Stimulated activated CD4-positive, alpha-beta T cell treated with anti-CD3 and anti-CD28 coated beads, Interleukin-4, amount 100 ng/mL, for 1 hour (primary cell): ENCODE data around the gene CENPT.

ENCODE experiments used
- DNase-seq: peaks from one replicate; pipeline ENCODE4 v3.0.0-alpha.2; 2020

CENPT gene, protein sequence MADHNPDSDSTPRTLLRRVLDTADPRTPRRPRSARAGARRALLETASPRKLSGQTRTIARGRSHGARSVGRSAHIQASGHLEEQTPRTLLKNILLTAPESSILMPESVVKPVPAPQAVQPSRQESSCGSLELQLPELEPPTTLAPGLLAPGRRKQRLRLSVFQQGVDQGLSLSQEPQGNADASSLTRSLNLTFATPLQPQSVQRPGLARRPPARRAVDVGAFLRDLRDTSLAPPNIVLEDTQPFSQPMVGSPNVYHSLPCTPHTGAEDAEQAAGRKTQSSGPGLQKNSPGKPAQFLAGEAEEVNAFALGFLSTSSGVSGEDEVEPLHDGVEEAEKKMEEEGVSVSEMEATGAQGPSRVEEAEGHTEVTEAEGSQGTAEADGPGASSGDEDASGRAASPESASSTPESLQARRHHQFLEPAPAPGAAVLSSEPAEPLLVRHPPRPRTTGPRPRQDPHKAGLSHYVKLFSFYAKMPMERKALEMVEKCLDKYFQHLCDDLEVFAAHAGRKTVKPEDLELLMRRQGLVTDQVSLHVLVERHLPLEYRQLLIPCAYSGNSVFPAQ

DNA sequence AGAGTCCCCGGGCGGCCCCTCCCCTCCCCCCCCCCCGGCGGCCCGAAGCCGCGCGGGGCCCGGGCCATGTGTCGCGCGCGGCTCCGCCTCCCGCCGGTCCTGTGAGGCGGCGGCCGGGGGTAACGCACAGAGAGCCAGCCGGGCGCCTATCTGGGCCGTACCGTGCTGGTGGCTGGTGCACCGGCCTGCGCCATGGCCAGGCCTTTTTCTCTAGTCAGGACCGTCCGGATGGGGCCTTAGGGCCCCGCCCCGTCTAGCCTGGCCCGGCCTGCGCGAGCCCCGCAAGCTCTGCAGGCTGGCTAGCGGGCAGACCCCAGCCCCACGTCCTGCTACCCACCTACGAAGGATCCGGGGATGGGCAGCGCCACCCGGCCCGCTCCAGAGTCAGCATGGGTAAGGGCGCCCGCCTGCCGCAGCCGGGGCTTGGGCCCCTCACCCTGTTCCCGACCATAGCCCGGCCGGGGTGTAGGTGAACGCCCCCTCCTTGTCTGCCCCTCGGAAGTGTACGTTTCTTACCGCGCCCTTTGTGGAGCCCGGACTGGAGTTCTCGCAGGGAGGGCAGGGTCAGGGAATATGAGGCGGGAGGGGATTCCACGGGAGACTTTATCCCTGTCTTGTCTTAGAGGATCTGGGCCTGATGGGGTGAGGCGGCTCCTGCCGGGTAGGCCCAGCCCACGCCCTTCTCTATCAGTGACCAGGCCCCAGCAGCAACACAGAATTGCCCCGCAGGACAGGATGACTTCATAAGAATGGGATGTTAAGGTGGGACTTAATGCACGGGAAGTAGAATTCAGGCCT lies at the start of gene CENPT:
CENPT (minus strand) TSS at position 630 of the 798 bp plus-strand sequence. CDS start 13,834 bp downstream, outside the sequence.
- no peak for DNase-seq

DNA sequence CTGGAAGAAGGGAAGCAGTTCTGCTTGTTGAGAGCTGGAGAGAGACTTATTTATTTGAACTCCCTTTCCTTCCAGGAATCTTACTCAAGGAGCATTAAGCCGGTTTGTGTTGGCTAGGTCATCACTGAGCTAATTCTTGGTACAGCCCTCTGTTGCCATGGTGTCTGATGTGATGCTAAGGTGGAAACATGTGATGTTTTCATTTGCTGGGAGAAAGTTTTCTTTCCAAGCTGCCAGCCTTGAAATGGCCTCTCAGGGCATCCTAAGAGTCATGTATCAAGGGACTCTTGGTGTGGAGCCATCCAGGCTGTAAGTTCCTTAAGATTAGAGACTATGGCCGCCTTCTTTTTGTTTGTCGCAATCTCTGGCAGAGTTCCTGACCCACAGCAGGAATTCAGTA lies 49.7 kb upstream of the CENPT start:
- no peak for DNase-seq

DNA sequence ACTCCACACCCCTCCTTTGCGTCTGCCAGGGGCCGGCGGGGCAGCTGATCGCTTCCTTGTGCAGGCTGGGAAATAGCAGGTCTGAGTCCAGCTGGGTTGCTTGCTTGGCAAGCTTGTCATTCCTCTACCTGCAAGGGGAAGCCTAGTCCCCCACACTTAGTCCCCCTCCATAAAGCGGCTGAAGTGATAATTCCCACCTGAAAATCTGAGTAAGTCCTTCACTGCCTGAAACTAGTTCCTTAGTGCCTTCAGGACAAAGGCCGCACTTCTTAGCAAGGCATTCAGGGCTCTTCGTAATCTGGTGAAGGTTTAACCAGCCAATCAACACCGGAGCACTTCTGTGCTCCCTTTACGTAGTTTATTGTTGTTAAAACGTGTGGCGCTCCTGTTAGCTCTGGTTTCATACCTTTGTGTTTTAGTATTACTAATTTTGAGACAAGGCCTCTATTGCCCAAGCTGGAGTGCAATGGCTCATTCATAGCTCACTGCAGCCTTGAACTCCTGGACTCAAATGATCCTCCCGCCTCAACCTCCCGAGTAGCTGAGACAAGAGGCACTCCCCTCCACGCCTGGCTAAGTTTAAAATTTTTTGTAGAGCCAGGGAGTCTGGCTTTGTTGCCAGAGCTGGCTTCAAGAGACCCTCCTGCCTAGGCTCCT lies 46.4 kb upstream of the CENPT start:
- DNase-seq = no peak

DNA sequence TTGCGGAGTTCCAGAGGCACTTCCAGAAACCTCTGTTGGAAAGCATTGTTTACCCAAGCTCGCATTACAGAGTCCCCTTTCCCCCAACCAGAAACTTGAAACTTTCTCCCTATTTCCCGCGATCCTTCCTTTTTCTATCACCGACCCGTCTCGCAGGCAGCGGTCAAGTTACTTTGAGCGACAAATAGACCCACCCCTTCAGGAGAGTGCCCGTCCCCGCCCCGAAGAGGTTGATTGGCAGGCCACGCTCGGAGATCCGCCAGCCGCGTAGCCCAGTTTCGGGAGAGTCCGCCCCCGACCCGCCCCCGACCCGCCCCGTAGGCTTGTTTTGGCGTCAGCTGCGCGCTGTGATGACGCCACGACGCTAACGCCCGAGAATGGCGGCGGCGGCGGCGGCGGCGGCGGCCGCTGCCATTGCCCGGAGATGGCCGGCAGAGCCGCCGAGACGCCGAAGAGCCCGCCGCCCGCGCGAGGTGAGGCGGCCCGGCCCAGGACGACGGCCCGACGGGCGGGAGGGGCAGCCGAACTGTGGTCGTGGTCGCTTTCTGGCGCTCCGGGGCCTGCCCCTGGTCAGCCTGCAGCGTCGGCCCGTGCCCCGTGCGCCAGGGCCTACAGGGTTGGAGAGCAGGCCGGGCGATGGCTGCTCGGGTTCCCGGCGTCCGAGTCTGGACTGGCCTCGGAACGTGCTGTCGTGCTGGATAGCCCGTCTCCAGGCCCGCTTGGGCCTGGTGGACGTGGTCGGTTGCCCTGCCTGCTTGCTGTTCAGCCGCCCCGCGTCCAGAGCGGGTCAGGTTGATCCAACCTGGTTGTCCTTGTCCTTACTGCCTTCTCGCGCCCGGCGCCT lies 45.6 kb upstream of the CENPT start, which contains the start of gene PSKH1:
PSKH1 (plus strand) TSS at position 356 of the 844 bp plus-strand sequence. CDS start 15,496 bp downstream, outside the sequence.
- DNase-seq = peak; percentile 95

DNA sequence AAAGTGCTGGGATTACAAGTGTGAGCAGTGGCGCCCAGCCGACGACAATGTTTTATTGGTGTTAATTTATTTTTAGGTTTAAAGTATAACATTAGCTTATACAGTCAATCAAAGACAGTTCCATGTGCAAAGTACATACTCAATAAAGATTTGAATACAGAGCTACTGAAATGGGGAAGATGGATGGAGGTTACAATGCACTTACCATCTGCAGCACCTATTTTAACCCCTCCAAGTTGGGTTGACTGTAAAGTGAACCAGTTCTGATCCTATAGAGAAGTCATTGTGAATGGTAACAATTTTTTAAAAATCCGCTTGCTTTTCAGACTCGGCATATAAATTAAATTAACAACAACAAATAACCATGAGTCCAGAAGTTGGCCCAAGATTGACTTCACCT lies 44.9 kb upstream of the CENPT start:
- DNase-seq = no peak

DNA sequence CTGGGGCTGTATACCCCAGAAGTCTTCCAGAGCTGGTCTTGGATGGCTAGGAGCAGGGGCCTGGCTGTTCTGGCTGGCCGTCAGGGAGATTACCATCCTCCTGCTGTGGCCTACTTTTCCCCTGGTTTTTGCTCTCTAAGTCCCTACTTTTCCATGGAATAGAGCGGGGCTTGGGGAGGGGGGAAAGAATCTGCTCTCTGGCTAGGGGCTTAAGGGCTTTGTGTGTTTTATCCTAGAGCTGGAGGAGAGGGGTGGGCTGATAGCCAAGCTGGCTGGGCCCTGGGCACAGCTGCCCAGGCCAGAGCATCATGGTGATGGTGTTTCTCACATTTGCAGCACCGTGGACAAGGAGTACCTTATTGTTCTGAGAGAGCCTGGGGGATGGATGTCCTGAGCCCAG lies 40.8 kb upstream of the CENPT start:
- no peak for DNase-seq

DNA sequence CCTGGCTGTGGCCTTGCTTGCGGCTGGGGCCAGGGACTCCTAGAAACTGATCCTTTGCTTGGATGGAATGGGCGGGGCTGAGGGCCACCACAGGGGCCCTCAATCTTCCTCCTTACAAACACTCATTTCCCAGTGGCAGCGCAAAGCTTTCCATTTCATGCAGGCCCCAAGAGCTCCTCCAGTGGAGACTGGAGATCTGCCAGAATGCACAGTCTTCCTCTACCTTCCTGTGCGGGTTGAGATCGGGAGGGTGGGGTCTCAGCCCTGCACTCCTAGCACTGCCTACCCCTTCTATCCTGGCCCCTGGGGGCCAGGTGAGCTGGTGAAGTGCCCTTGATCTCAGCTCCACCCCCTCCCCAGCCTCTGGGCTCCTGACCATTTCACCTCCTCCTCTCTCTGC lies 38.9 kb upstream of the CENPT start:
- DNase-seq = no peak

DNA sequence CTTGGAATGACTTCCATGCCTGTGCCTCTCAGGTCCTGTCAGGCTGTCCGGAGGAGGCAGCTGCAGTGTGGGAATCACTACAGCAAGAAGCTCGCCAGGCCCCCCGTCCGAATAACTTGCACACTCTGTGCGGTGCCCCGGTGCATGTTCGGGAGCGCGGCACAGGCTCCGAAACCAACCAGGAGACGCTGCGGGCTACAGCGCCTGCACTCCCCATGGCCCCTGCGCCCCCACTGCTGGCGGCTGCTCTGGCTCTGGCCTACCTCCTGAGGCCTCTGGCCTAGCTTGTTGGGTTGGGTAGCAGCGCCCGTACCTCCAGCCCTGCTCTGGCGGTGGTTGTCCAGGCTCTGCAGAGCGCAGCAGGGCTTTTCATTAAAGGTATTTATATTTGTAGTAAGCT lies 38.5 kb upstream of the CENPT start:
- no peak for DNase-seq

DNA sequence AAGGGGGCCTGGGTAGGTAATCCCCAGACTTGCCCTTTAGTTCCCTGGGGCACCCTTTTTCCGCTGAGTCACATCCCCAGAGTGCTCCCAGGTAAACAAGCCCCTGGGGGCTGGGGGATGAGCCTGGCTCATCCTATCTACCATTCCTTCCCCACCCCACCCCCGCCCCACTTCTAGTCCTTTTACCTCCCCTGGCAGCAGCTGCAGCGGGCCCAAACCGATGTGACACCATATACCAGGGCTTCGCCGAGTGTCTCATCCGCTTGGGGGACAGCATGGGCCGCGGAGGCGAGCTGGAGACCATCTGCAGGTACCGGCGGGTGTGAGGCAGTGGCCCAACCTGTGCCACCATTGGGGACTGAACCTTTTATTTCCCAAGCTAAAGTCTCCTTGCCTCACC lies 38.1 kb upstream of the CENPT start:
- no peak for DNase-seq

DNA sequence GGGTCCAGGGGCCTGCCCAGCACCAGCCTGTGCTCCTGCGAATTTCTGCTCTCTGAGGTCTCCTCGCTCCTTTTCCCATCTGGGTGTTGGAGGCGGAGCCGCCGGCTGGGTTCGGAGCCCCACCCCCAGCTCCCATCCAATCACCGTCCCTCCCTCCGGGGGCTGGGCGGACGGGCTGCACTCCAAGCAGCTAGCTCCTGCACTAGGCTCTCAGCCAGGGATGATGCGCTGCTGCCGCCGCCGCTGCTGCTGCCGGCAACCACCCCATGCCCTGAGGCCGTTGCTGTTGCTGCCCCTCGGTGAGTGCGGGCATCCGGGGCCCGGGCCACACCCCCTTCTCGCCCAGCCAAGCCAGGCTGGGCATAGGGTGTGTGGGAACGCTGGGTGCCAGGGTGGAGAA lies 37.2 kb upstream of the CENPT start, which contains the start of gene NRN1L:
NRN1L (plus strand) TSS at position 202 of the 400 bp plus-strand sequence; CDS start at position 221, 19 bp downstream.
- DNase-seq = no peak

DNA sequence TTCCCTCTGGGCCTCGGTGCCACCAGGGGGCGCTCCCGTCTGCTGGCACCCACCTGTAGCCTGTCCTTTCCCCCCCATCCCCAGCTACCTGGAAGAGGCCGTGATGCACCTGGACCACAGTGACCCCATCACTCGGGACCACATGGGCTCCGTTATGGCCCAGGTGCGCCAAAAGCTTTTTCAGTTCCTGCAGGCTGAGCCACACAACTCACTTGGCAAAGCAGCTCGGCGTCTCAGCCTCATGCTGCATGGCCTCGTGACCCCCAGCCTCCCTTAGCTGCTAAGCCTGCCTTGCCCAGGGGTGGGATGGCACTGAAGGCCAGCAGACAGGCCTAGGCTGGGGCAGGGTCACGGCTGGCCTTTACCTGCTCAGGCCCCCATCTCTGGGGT lies 36.4 kb upstream of the CENPT start:
- peak; percentile 77 for DNase-seq

DNA sequence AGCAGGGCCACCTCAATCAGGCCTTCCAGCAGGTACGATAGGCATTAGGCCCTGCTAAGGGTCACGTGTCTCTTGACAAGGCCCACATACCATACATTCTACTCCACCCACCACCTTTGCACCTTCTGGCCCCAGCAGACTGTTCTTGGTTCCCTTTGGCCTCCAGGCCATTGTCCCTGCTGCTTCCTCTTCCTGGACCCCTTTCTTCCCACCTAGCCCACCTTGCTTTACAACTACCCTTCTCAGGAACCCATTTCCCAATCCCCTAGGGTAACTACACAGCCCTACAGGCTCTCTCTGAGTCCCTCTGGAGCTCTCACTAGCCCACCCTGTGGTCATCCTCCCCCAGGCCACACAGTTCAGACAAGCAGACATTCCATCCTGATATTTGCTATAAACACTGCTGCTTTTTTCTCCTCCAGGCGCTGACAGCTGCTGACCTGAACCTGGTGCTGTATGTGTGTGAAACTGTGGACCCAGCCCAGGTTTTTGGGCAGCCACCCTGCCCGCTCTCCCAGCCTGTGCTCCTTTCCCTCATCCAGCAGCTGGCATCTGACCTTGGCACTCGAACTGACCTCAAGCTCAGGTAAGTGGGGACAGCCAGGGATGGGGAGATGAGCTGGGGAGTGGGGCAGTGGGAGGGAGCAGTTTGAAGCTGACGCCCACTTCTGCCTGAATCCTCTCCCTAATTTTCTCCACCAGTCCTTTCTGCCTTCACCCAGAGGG lies 35.8 kb upstream of the CENPT start:
- no peak for DNase-seq

DNA sequence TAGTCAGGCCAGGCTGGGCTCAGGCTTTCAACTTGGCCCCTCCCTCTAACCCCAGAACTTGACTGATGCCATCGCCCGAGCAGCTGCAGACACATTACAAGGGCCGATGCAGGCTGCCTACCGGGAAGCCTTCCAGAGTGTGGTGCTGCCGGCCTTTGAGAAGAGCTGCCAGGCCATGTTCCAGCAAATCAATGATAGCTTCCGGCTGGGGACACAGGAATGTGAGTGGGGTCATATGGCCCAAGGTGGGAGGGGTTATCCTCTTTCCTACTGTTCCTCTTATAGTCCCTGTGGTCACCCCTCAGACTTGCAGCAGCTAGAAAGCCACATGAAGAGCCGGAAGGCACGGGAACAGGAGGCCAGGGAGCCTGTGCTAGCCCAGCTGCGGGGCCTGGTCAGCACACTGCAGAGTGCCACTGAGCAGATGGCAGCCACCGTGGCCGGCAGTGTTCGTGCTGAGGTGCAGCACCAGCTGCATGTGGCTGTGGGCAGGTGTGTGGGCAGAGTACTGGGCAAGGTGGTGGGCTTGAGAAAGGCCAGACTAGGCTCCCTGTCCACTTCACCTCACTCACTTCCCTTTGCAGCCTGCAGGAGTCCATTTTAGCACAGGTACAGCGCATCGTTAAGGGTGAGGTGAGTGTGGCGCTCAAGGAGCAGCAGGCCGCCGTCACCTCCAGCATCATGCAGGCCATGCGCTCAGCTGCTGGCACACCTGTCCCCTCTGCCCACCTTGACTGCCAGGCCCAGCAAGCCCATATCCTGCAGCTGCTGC lies 35.1 kb upstream of the CENPT start:
- no peak for DNase-seq

DNA sequence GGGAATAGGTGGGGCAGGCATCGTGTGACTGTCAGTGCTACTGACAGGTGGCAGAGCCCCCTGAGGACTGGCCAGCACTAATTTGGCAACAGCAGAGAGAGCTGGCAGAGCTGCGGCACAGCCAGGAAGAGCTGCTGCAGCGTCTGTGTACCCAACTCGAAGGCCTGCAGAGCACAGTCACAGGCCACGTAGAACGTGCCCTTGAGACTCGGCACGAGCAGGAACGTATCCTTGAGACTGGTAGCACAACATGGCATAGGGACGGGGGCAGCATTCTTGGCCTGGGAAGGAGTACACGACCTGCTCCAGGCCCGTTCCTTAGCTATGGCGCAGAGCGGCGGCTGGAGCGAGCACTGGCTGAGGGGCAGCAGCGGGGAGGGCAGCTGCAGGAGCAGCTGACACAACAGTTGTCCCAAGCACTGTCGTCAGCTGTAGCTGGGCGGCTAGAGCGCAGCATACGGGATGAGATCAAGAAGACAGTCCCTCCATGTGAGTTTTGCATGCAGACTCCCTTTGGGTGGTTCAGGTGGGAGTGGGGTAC lies 34.2 kb upstream of the CENPT start:
- no peak for DNase-seq

DNA sequence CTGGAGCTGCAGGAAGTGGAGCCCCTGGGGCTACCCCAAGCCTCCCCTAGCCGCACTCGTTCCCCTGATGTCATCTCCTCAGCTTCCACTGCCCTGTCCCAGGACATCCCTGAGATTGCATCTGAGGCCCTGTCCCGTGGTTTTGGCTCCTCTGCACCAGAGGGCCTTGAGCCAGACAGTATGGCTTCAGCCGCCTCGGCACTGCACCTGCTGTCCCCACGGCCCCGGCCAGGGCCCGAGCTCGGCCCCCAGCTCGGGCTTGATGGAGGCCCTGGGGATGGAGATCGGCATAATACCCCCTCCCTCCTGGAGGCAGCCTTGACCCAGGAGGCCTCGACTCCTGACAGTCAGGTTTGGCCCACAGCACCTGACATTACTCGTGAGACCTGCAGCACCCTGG lies 33.1 kb upstream of the CENPT start:
- no peak for DNase-seq

DNA sequence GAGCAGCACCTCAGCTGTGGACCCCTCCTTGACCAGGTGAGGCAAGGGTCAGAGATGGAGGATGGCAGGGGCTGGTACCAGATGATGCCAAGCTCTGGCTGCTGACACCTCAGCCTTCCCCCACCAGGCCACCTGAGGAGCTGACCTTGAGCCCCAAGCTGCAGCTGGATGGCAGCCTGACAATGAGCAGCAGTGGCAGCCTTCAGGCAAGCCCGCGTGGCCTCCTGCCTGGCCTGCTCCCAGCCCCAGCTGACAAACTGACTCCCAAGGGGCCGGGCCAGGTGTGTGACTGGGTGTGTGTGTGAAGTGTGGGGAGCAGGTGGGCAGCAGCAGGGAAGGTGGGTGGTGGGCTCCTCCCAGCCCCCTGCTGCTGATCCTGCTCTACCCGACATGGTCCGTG lies 32.4 kb upstream of the CENPT start:
- DNase-seq = no peak

DNA sequence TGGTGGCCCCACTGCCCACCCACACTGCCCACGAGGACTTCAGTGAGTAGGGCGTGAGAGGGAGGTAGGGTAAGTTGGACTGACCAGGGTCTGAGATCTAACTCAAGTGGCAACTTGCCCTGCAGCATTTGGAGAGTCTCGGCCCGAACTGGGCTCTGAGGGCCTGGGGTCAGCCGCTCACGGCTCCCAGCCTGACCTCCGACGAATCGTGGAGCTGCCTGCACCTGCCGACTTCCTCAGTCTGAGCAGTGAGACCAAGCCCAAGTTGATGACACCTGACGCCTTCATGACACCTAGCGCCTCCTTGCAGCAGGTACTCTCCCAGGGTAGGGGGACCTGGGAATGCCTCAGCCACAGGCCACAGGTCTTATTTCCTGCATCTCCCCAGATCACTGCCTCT lies 32.0 kb upstream of the CENPT start:
- DNase-seq = no peak

DNA sequence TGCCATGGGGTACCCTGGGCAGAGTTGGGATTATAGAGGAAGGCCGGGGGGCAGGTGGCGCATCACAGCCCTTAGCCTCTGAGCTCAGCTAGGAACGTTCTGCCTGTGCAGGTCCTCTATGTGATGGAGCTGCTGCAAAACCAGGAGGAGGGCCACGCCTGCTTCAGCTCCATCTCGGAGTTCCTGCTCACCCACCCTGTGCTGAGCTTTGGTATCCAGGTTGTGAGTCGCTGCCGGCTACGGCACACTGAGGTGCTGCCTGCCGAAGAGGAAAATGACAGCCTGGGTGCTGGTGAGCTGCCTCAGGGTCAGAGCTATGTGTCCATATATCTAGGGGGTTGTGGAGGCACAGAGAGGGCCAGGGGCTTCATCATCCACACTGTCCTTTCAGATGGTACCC lies 31.4 kb upstream of the CENPT start:
- DNase-seq = no peak

DNA sequence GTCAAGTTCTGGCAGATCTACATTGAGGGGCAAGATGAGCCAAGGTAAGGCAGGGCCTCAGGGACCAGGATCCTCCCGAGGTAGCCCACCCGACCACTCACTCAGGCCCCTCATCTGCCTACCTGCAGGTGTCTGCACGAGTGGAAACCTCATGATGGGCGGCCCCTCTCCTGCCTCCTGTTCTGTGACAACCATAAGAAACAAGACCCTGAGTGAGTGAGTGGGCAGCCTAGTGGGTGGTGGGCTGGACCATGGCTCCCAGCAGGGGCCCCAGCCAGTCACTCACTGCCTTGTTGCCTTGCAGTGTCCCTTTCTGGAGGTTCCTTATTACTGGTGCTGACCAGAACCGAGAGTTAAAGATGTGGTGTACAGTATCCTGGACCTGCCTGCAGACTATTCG lies 30.7 kb upstream of the CENPT start:
- DNase-seq = no peak

DNA sequence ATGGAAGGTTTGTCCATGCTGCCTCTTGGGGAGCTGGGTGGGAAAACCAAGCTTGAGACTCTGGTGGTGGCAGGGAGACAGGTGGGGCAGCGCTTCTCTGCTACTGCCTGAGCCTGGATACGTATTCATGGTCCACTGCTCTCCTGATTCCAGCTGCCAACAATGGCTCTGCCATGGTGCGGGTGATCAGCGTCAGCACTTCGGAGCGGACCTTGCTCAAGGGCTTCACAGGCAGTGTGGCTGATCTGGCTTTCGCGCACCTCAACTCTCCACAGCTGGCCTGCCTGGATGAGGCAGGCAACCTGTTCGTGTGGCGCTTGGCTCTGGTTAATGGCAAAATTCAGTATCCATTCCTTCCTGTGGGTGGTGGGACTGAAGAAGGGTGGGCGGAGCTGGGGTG lies 29.6 kb upstream of the CENPT start:
- DNase-seq = no peak
